Vagina (tissue), 2 donors: ENCODE data around the gene TMX1. TPM values are rescaled to one million over a fixed set of nuclear protein-coding genes. Genes with fewer than 3 reads are reported as not detected.

Experiments used
- DNase-seq, 2 donors: peaks; one replicate each; pipeline ENCODE4 v3.0.0-alpha.2; 2017; ENCODE audit errors: extremely low spot score in 2 of 2
- H3K27ac ChIP-seq: fragments of 200-600 bp; sonication (generic); one replicate; pipeline ENCODE4 v1.5.1; 2019
- H3K27me3 ChIP-seq: fragments of 200-600 bp; sonication (generic); one replicate; pipeline ENCODE4 v1.5.1; 2019
- H3K36me3 ChIP-seq, 2 donors: fragments of 200-600 bp; sonication (generic); one replicate each; pipeline ENCODE4 v1.5.1; 2017 to 2019
- H3K4me1 ChIP-seq: fragments of 200-600 bp; sonication (generic); one replicate; pipeline ENCODE4 v1.5.1; 2019
- H3K4me3 ChIP-seq, 2 donors: fragments of 200-600 bp; sonication (generic); 1 replicate in 1 of 2; 2 replicates in 1 of 2; pipeline ENCODE4 v1.5.1; 2016 to 2019
- H3K9me3 ChIP-seq: fragments of 200-600 bp; sonication (generic); one replicate; pipeline ENCODE4 v1.5.1; 2019
- CTCF ChIP-seq, 3 experiments: fragments of 450-650 bp in 2 of 3; fragments of 200-600 bp in 1 of 3; sonication (generic) in 1 of 3; IDR thresholded peaks; one replicate each; pipeline ENCODE4 v1.5.1; 2017 to 2019; ENCODE audit warnings: antibody characterized with exemption in 3 of 3, mild to moderate bottlenecking in 2 of 3, moderate library complexity in 2 of 3
- POLR2A ChIP-seq, 2 donors: fragments of 450-650 bp; IDR thresholded peaks; one replicate each; pipeline ENCODE4 v1.6.1; 2017; ENCODE audit warnings: antibody characterized with exemption in 2 of 2, mild to moderate bottlenecking in 2 of 2, moderate library complexity in 2 of 2
- POLR2AphosphoS5 ChIP-seq, 2 donors: sonication (generic); formaldehyde crosslinking; IDR thresholded peaks; one replicate each; pipeline ENCODE4 v1.9.0; 2017; ENCODE audit warnings: antibody characterized with exemption in 2 of 2, mild to moderate bottlenecking in 2 of 2, low read depth in 1 of 2; ENCODE audit not compliant: insufficient read depth in 1 of 2
- intact Hi-C: fragments of 100-400 bp; cut with DNase I; formaldehyde crosslinking; loops from one replicate; pipeline ENCODE4 v1.15.1; 2023
- total RNA-seq: library from RNA; depleted of rRNA; stranded (reverse); fragments of >200 nt; gene quantifications from one replicate; pipeline ENCODE4 v1.2.3, GENCODE V29; 2016

Gene TMX1
- total RNA-seq, 1 donor from 2014 or later = 17.4 TPM

DNA sequence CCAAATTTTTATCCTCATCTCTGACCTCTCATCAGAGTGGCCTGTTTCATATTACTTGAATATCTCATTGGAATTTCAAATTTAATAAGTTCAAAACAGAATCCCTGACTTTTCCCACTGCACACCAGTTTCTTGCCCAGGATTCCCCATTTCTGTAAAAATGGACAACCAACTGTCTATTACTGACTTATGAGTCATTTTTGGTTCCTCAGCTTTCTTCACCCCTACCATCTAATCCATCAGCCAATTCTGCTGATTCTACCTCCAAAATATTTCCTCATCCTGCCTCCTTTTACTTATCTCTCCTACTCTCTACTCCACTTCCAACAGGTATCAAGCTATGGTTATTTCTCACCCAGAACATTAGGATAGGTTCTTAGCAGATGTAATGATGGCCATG lies 44.2 kb downstream of the TMX1 start:
- no peaks in the 10 kb centered on the region for H3K36me3 ChIP-seq
- no peak overlapping the region for H3K4me3 ChIP-seq
- H3K4me1 ChIP-seq = no peaks in the 10 kb centered on the region
- TF ChIP-seq POLR2AphosphoS5 (IDR thresholded peaks at IDR 0.05; ENCODE audit: insufficient read depth in 1 of 2, low read depth in 1 of 2) (no peak), CTCF (IDR thresholded peaks at IDR 0.05) (no peak)
- H3K27ac ChIP-seq = no peak overlapping the region
- H3K9me3 ChIP-seq = no peaks in the 10 kb centered on the region
- no peak for DNase-seq
- intact Hi-C loops = no loop called here
- H3K27me3 ChIP-seq = no peaks in the 10 kb centered on the region

- no peak for DNase-seq
- no peak overlapping the region for H3K27ac ChIP-seq
- no peak overlapping the region for H3K4me3 ChIP-seq
- H3K36me3 ChIP-seq = no peaks in the 10 kb centered on the region
- TF ChIP-seq CTCF (IDR thresholded peaks at IDR 0.05) (no peak), POLR2AphosphoS5 (IDR thresholded peaks at IDR 0.05; ENCODE audit: insufficient read depth in 1 of 2, low read depth in 1 of 2) (no peak), POLR2A (IDR thresholded peaks at IDR 0.05) (no peak)
- no peaks in the 10 kb centered on the region for H3K9me3 ChIP-seq
- intact Hi-C loops = no loop called here
- no peaks in the 10 kb centered on the region for H3K4me1 ChIP-seq
- H3K27me3 ChIP-seq = no peaks in the 10 kb centered on the region
Measured at GRCh38 chr14:51285120-51285519, 45.1 kb downstream of the TMX1 start.

- intact Hi-C loops = no loop called here
- no peak overlapping the region for H3K27ac ChIP-seq
- no peaks in the 10 kb centered on the region for H3K36me3 ChIP-seq
- no peak for DNase-seq
- no peaks in the 10 kb centered on the region for H3K9me3 ChIP-seq
- peaks cover 24% of the 10 kb centered on the region for H3K4me1 ChIP-seq
- TF ChIP-seq POLR2A (IDR thresholded peaks at IDR 0.05) = no peak
- TF ChIP-seq POLR2AphosphoS5 (IDR thresholded peaks at IDR 0.05; ENCODE audit: insufficient read depth in 1 of 2, low read depth in 1 of 2) = no peak
- no peak for TF ChIP-seq CTCF (IDR thresholded peaks at IDR 0.05)
- no peak overlapping the region for H3K4me3 ChIP-seq
- H3K27me3 ChIP-seq = no peaks in the 10 kb centered on the region
Measured at GRCh38 chr14:51289169-51289568, 49.1 kb downstream of the TMX1 start.

DNA sequence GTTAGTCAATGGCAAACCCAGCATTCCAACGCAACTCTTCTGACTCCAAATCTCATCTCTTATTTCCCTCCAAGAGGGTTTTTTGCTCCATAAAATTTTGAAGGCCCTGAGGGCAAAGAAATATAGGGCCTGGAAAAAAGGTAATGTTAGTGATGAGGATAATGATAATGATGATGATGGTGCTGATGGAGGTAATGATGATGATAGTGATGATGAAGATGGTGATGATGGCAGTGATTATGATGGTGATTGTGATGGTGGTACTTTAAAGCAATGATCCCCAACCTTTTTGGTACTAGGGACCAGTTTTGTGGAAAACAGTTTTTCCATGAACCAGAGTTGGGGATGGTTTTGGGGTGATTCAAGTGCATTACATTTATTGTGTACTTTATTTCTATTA lies 50.1 kb downstream of the TMX1 start:
- Histone ChIP-seq H3K4me3 (no peak overlapping the region), H3K36me3 (no peaks in the 10 kb centered on the region), H3K27ac (no peak overlapping the region), H3K27me3 (no peaks in the 10 kb centered on the region), H3K9me3 (no peaks in the 10 kb centered on the region), H3K4me1 (peaks cover 25% of the 10 kb centered on the region)
- intact Hi-C loops = no loop called here
- DNase-seq = no peak
- TF ChIP-seq CTCF (IDR thresholded peaks at IDR 0.05) = no peak
- no peak for TF ChIP-seq POLR2AphosphoS5 (IDR thresholded peaks at IDR 0.05; ENCODE audit: insufficient read depth in 1 of 2, low read depth in 1 of 2)
- TF ChIP-seq POLR2A (IDR thresholded peaks at IDR 0.05) = no peak

GRCh38 chr14:51291016-51291415 lies 51.0 kb downstream of the TMX1 start:
- intact Hi-C loops = no loop called here
- Histone ChIP-seq H3K27me3 (no peaks in the 10 kb centered on the region), H3K9me3 (no peaks in the 10 kb centered on the region), H3K4me3 (no peak overlapping the region), H3K27ac (no peak overlapping the region), H3K36me3 (no peaks in the 10 kb centered on the region), H3K4me1 (peaks cover 25% of the 10 kb centered on the region)
- TF ChIP-seq POLR2A (IDR thresholded peaks at IDR 0.05) (no peak), POLR2AphosphoS5 (IDR thresholded peaks at IDR 0.05; ENCODE audit: insufficient read depth in 1 of 2, low read depth in 1 of 2) (no peak), CTCF (IDR thresholded peaks at IDR 0.05) (no peak)
- DNase-seq = no peak
